Cardiac muscle cell (in vitro differentiated cells and primary cell): Measurements from ENCODE around the gene HS6ST2. TPM values are rescaled to one million over a fixed set of nuclear protein-coding genes. Genes with fewer than 3 reads are reported as not detected.

ENCODE experiments used
- DNase-seq, 2 donors: peaks; one replicate each; pipeline versions ENCODE4 v3.0.0 to v3.0.0-alpha.2; 2010 to 2017; ENCODE audit warnings: low read depth in 1 of 2, low spot score in 1 of 2
- H3K27ac ChIP-seq: fragments of 200-600 bp; sonication (generic); 2 replicates; pipeline ENCODE4 v1.5.1; 2016
- H3K27me3 ChIP-seq: fragments of 200-600 bp; sonication (generic); 2 replicates; pipeline ENCODE4 v1.6.0; 2016; ENCODE audit warnings: control low read depth
- H3K36me3 ChIP-seq: fragments of 200-600 bp; sonication (generic); 2 replicates; pipeline ENCODE4 v1.5.1; 2016; ENCODE audit warnings: control low read depth
- H3K4me1 ChIP-seq: fragments of 200-600 bp; sonication (generic); 2 replicates; pipeline ENCODE4 v1.8.1; 2017; ENCODE audit warnings: low read depth, mild to moderate bottlenecking, mixed run types
- H3K4me3 ChIP-seq: fragments of 200-600 bp; sonication (generic); 2 replicates; pipeline ENCODE4 v1.5.1; 2016; ENCODE audit warnings: mild to moderate bottlenecking
- H3K9me3 ChIP-seq: fragments of 200-600 bp; sonication (generic); 2 replicates; pipeline ENCODE4 v1.5.1; 2017; ENCODE audit warnings: low read depth, mild to moderate bottlenecking, control low read depth
- CTCF ChIP-seq: IDR thresholded peaks from 2 replicates; pipeline ENCODE4 v1.5.1; 2012; ENCODE audit warnings: low read depth, mild to moderate bottlenecking, low read length
- polyA plus RNA-seq: library from polyadenylated mRNA; unstranded; fragments of >200 nt; fragmentation: Nextera tagmentation; extraction: Ambion mirVana; gene quantifications from 2 replicates; pipeline ENCODE4 v1.2.1, GENCODE V29; 2016
- total RNA-seq: library from RNA; depleted of rRNA; stranded (reverse); fragments of >200 nt; gene quantifications from 2 replicates; pipeline ENCODE4 v1.2.3, GENCODE V29; 2016

HS6ST2 gene
- total and polyA plus RNA-seq, 2 experiments from 2014 or later, result 15.5 to 27.1 TPM

GRCh38 chrX:132831336-132831973, 127.0 kb downstream of the HS6ST2 start:
- Histone ChIP-seq H3K4me3 (no peak overlapping the region), H3K36me3 (no peaks in the 10 kb centered on the region), H3K9me3 (no peaks in the 10 kb centered on the region), H3K27ac (peak overlapping the region; percentile 6), H3K4me1 (peaks cover 13% of the 10 kb centered on the region), H3K27me3 (peaks cover 4% of the 10 kb centered on the region)
- DNase-seq, result peak in 1 of 2 donors; percentile 66
- no peak for TF ChIP-seq CTCF

- Histone ChIP-seq H3K27ac (no peak overlapping the region), H3K4me3 (no peak overlapping the region), H3K27me3 (peaks cover 1% of the 10 kb centered on the region), H3K9me3 (no peaks in the 10 kb centered on the region), H3K4me1 (peaks cover 8% of the 10 kb centered on the region), H3K36me3 (no peaks in the 10 kb centered on the region)
- no peak for TF ChIP-seq CTCF
- no peak for DNase-seq
Observed at GRCh38 chrX:132822634-132823012, 135.8 kb downstream of the HS6ST2 start.

- H3K4me3 ChIP-seq, result no peak overlapping the region
- no peaks in the 10 kb centered on the region for H3K36me3 ChIP-seq
- peaks cover 8% of the 10 kb centered on the region for H3K4me1 ChIP-seq
- no peak overlapping the region for H3K27ac ChIP-seq
- no peaks in the 10 kb centered on the region for H3K27me3 ChIP-seq
- no peak for TF ChIP-seq CTCF
- H3K9me3 ChIP-seq, result no peaks in the 10 kb centered on the region
- no peak for DNase-seq
Observed at GRCh38 chrX:132821974-132822633, 136.3 kb downstream of the HS6ST2 start.

GRCh38 chrX:132820675-132821074, 137.8 kb downstream of the HS6ST2 start:
- no peak overlapping the region for H3K27ac ChIP-seq

GRCh38 chrX:132819711-132820264, 138.6 kb downstream of the HS6ST2 start:
- TF ChIP-seq CTCF, result no peak
- Histone ChIP-seq H3K9me3 (no peaks in the 10 kb centered on the region), H3K27me3 (no peaks in the 10 kb centered on the region), H3K36me3 (no peaks in the 10 kb centered on the region), H3K27ac (no peak overlapping the region), H3K4me3 (no peak overlapping the region), H3K4me1 (peaks cover 8% of the 10 kb centered on the region)
- DNase-seq, result peak in 1 of 2 donors; percentile 49

More at GRCh38 chrX:132820675-132821074, 137.8 kb downstream of the HS6ST2 start:
- H3K27me3 ChIP-seq, result no peaks in the 10 kb centered on the region
- H3K4me1 ChIP-seq, result peaks cover 8% of the 10 kb centered on the region
- H3K4me3 ChIP-seq, result no peak overlapping the region
- no peaks in the 10 kb centered on the region for H3K9me3 ChIP-seq
- H3K36me3 ChIP-seq, result no peaks in the 10 kb centered on the region
- no peak for TF ChIP-seq CTCF
- DNase-seq, result no peak
